OCI-LY3 (cell line): ENCODE data around the gene ARVCF.

Source experiments
- H2AFZ ChIP-seq: fragments of 200-600, 300-600 bp; shearing (Covaris generic); 2 replicates; pipeline ENCODE4 v1.6.0; 2014; ENCODE audit warnings: antibody characterized with exemption, low read depth, low read length
- H3K27ac ChIP-seq: fragments of 200-600, 300-600 bp; sonication (generic); 2 replicates; pipeline ENCODE4 v1.5.1; 2014; ENCODE audit warnings: mild to moderate bottlenecking, low read length, moderate library complexity, mixed read lengths
- H3K27me3 ChIP-seq: fragments of 200-600, 300-600 bp; sonication (generic); 2 replicates; pipeline ENCODE4 v1.6.1; 2014; ENCODE audit warnings: low read depth, low read length, mixed read lengths
- H3K36me3 ChIP-seq: fragments of 200-600, 300-600 bp; sonication (generic); replicated peaks from 2 replicates; pipeline ENCODE3; 2014; ENCODE audit warnings: low read depth, low read length, mixed read lengths
- H3K4me1 ChIP-seq: fragments of 300-600, 200-600 bp; sonication (generic); 2 replicates; pipeline ENCODE4 v1.6.1; 2014; ENCODE audit warnings: low read length, mixed read lengths
- H3K4me2 ChIP-seq: fragments of 200-600, 300-600 bp; sonication (generic); 2 replicates; pipeline ENCODE4 v1.6.1; 2014; ENCODE audit warnings: low read length, mixed read lengths
- H3K4me3 ChIP-seq: fragments of 300-600, 200-600 bp; sonication (generic); 2 replicates; pipeline ENCODE4 v1.5.1; 2014; ENCODE audit warnings: antibody characterized with exemption, mild to moderate bottlenecking, low read length, moderate library complexity
- H3K79me2 ChIP-seq: fragments of 300-600, 200-600 bp; shearing (Covaris generic); 2 replicates; pipeline ENCODE4 v1.6.1; 2014; ENCODE audit warnings: mild to moderate bottlenecking, low read length, mixed read lengths
- H3K9ac ChIP-seq: fragments of 300-600, 200-600 bp; shearing (Covaris generic); 2 replicates; pipeline ENCODE4 v1.6.0; 2014; ENCODE audit warnings: mild to moderate bottlenecking, low read length, moderate library complexity
- H3K9me3 ChIP-seq: fragments of 200-600, 300-600 bp; shearing (Covaris generic); 2 replicates; pipeline ENCODE4 v1.6.1; 2014; ENCODE audit warnings: low read length, mixed read lengths; ENCODE audit not compliant: insufficient read depth
- H4K20me1 ChIP-seq: fragments of 200-600, 300-600 bp; sonication (generic); 2 replicates; pipeline ENCODE4 v1.6.1; 2016; ENCODE audit warnings: low read length, mixed read lengths; ENCODE audit not compliant: insufficient read depth
- EZH2phosphoT487 ChIP-seq: fragments of 200-600 bp; shearing (Covaris generic); IDR thresholded peaks from 2 replicates; pipeline ENCODE4 v1.6.1; 2018; ENCODE audit warnings: antibody characterized with exemption, mixed run types, low read depth
- TF ChIP-seq, protein P1 (sequence below): fragments of 200-600, 300-600 bp; sonication (generic); IDR thresholded peaks from 2 replicates; pipeline ENCODE4 v1.5.1; 2014; ENCODE audit warnings: antibody characterized with exemption, low read length, low read depth

ARVCF gene

DNA sequence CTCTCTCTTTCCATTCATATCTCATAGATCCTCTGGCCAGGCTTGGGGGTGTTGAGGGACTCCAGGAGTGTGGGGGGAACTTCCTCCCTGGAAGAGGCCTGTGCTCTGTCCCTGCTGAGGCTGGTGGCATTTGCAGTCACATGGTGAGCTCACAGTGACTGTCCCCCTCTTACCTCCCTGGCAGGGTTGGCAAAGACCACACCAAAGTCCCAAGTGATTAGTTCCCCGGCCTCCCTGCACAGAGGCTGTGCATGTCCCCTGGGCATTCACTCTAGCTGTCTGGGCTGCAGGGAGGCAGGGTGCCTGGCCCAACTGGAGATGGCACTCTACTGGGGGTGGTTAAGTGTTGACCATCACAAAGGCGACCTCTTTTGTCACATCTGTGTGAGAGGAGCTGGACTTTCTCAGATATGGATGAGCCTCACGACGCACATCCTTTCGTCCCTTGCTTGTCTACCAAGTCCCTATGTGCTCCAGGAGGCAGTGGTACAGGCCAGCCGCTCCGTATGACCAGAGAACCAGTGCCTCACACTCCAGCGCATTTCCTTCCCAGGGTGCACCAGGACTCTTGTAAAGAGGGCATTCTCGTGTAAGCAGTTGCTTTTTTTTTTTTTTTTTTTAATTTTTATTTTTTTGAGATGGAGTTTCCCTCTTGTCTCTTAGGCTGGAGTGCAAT is 13.1 kb upstream of the ARVCF start:
- H3K9ac ChIP-seq = no peak overlapping the region
- no peak overlapping the region for H3K4me3 ChIP-seq
- peaks cover 4% of the 10 kb centered on the region; the same call in 1 of the 2 replicates for H3K9me3 ChIP-seq
- no peak overlapping the region for H3K27ac ChIP-seq
- H3K27me3 ChIP-seq = no peaks in the 10 kb centered on the region
- H2AFZ ChIP-seq = no peak overlapping the region
- H3K4me2 ChIP-seq = no peak overlapping the region
- peaks cover 8% of the 10 kb centered on the region for H3K36me3 ChIP-seq
- no peak for TF ChIP-seq EZH2phosphoT487
- TF ChIP-seq, protein P1, sequence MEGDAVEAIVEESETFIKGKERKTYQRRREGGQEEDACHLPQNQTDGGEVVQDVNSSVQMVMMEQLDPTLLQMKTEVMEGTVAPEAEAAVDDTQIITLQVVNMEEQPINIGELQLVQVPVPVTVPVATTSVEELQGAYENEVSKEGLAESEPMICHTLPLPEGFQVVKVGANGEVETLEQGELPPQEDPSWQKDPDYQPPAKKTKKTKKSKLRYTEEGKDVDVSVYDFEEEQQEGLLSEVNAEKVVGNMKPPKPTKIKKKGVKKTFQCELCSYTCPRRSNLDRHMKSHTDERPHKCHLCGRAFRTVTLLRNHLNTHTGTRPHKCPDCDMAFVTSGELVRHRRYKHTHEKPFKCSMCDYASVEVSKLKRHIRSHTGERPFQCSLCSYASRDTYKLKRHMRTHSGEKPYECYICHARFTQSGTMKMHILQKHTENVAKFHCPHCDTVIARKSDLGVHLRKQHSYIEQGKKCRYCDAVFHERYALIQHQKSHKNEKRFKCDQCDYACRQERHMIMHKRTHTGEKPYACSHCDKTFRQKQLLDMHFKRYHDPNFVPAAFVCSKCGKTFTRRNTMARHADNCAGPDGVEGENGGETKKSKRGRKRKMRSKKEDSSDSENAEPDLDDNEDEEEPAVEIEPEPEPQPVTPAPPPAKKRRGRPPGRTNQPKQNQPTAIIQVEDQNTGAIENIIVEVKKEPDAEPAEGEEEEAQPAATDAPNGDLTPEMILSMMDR = no peak
- H4K20me1 ChIP-seq = no peaks in the 10 kb centered on the region
- H3K79me2 ChIP-seq = no peaks in the 10 kb centered on the region
- H3K4me1 ChIP-seq = peaks cover 14% of the 10 kb centered on the region

DNA sequence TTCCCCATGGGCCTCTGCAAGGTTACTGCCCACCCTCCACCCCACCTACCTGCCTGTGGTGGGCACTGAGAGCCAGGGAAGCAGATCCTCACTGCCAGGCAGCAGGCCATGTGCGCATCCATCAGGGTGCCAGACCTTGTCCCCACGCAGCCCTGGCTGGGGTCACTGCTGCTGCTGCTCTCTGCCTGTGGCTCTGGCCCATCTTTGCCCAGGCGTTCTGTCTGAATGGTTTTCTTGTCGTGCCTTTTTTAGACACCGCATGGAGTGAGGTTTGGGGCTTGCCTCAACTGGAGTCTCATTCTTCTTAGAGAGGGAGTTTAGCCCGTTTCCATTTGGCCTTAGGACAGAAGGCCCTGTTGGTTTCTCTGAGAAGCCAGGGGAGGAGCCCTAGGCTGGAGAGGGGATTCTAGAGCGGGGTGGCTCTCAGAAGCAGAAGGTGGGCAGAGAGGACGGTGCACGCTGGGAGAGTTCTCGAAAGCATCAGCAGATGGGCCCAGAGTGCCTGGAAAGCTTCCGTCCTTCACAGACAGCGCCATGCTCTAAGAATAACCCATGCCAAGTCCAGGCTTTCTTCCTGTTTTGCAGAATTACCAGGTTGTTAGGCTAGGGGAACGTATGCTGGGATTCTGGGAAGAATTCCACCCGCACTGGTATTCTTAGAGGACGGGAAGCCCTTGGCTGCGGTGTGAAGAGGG is 12.4 kb upstream of the ARVCF start:
- Histone ChIP-seq H3K36me3 (peaks cover 3% of the 10 kb centered on the region), H2AFZ (no peak overlapping the region), H3K9ac (no peak overlapping the region), H3K79me2 (no peaks in the 10 kb centered on the region), H3K4me1 (peaks cover 7% of the 10 kb centered on the region; the same call in 1 of the 2 replicates), H3K27me3 (no peaks in the 10 kb centered on the region), H3K4me2 (no peak overlapping the region), H4K20me1 (no peaks in the 10 kb centered on the region), H3K27ac (no peak overlapping the region), H3K9me3 (0 out of 2 replicates have a peak, but pooled peaks cover under 1% of the 10 kb centered on the region), H3K4me3 (no peak overlapping the region)
- TF ChIP-seq, protein P1 = no peak
- no peak for TF ChIP-seq EZH2phosphoT487

DNA sequence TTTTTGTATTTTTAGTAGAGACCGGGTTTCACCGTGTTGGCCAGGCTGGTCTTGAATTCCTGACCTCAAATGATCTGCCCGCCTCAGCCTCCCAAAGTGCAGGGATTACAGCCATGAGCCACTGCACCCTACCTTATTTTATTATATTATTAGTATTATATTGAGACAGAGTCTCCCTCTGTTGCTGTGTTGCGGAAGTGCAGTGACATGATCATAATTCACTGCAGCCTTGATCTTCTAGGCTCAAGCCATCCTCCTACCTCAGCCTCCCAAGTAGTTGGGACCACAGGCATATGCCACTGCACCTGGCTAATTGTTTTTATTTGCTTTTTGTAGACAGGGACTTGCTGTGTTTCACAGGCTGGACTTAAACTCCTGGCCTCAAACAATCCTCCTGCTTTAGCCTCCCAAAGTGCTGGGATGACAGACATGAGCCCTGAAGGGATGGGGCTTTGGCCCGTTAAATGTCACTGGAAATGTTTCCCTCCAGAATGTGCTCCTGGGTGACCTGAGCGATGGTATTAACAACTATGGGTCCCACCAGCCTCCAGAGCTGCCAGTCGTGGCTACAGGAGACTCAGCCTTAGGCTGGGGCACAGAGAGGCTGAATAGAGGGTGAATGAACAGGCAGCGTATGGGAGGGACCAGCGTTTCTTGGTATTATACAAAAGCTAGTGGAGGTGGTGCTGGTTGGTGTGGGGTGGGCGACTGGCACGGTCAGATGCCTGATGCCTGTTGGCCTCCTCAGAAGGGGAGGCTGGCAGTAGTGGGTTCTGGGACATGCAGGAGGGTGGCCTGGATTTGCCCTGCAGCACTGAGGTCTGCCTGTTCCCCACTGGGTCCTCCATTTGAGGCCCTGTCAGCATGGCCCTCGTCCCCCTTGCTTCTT is 11.6 kb upstream of the ARVCF start:
- Histone ChIP-seq H3K27me3 (no peaks in the 10 kb centered on the region), H3K36me3 (no peaks in the 10 kb centered on the region), H3K9ac (no peak overlapping the region), H3K4me2 (no peak overlapping the region), H3K27ac (no peak overlapping the region), H3K9me3 (no peaks in the 10 kb centered on the region), H2AFZ (no peak overlapping the region), H3K4me3 (no peak overlapping the region), H3K79me2 (no peaks in the 10 kb centered on the region), H3K4me1 (peaks cover 8% of the 10 kb centered on the region), H4K20me1 (no peaks in the 10 kb centered on the region)
- TF ChIP-seq EZH2phosphoT487 = no peak
- TF ChIP-seq, protein P1 = no peak
